Fibroblast of skin of scalp (primary cell): Measurements from ENCODE around the gene ZNF396. TPM values are rescaled to one million over a fixed set of nuclear protein-coding genes. Genes with fewer than 3 reads are reported as not detected.

Source experiments
- DNase-seq: peaks from one replicate; pipeline ENCODE4 v3.0.0-alpha.2; 2013
- polyA plus RNA-seq, 2 experiments: library from polyadenylated mRNA; unstranded; fragments of 120-200 nt; gene quantifications; one replicate each; pipeline ENCODE4 v1.2.1, GENCODE V29; 2013; ENCODE audit not compliant: insufficient read length in 2 of 2

The ZNF396 gene
- 0.39 TPM for polyA plus RNA-seq (2013, experiment 1 of 2; ENCODE audit: insufficient read length)
- 0.60 TPM for polyA plus RNA-seq (2013, experiment 2 of 2; ENCODE audit: insufficient read length)

GRCh38 chr18:35376742-35377695 is at the start of gene ZNF396:
ZNF396 (minus strand) TSS chr18:35377337; CDS start chr18:35374292, 3,045 bp downstream.
- peak; percentile 57 for DNase-seq

DNA sequence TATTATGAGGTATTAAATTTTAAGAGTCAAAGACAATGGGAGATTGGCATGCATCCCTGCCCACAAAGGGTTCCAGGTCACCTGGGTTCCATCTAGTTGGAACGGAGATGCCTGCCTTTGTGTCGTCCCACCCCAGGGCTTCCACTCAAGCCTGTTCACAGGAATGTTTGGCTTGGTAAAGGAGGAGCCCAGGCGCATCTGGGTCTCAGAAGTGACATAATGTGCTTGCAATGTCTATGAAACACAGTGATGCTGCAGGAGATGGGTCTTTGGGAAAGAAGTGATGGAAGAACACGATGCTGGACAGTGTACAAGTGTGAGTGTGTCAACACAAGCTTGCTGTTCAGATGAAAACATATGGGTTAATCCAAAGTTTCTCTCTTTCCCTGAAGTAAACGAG is 49.6 kb upstream of the ZNF396 start:
- DNase-seq = peak; percentile 64

DNA sequence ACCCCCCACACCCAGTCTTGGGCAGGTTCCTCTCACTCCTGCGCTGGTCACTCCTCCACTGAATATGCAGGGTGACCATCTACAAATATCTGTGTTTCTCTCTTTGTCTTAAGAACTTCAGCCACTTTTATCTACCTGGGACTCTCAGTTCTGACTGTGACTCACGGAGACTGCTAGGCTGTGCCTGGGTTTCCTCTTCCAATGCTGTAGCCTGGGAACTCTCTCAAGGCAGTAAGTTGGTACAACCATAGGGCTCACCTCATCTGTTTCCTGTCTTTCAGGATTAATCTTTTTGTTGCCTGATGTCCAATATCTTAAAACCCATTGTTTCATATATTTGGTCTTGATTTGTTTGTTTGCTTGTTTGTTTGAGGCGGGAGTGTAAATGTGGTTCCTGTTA is 47.2 kb upstream of the ZNF396 start:
- no peak for DNase-seq

- DNase-seq = no peak
Measured at GRCh38 chr18:35422237-35422636, 45.1 kb upstream of the ZNF396 start.

GRCh38 chr18:35418610-35419009 is 41.5 kb upstream of the ZNF396 start:
- no peak for DNase-seq

DNA sequence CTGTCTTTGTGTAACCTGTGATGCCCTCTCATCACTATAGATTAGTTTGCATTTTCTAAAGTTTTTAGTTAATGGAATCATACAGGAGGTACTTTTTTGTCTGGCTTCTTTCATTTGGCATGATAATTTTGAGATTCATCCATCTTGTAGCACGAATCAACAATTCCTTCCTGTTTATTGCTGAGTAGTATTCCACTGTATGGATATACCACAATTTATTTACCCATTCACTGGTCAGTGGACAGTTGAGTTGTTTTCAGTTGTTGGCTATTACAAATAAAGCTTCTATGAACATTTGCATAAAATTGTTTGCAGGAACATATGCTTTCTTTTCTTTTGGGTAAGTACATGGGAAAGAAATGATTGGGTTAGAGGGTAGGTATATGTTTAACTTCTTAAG is 40.1 kb upstream of the ZNF396 start:
- no peak for DNase-seq

- DNase-seq = peak; percentile 47
Measured at GRCh38 chr18:35415511-35416073, 38.5 kb upstream of the ZNF396 start.

DNA sequence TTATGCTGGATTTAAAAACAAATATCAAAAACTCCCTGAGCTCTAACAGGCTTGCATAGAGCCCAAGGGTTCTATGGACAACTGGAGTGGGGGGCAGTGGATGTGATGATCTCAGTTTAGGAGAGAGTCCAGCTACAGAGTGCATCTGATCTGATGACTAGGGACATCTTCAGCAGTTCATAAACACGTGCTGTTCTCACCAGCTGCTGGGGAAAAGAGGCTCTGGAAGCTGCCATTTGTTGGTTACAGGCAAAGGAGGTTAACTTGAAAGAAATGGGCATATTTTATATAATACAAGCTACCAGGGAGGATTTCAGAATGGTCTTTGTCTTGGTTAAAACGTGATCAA is 36.0 kb upstream of the ZNF396 start:
- no peak for DNase-seq

DNA sequence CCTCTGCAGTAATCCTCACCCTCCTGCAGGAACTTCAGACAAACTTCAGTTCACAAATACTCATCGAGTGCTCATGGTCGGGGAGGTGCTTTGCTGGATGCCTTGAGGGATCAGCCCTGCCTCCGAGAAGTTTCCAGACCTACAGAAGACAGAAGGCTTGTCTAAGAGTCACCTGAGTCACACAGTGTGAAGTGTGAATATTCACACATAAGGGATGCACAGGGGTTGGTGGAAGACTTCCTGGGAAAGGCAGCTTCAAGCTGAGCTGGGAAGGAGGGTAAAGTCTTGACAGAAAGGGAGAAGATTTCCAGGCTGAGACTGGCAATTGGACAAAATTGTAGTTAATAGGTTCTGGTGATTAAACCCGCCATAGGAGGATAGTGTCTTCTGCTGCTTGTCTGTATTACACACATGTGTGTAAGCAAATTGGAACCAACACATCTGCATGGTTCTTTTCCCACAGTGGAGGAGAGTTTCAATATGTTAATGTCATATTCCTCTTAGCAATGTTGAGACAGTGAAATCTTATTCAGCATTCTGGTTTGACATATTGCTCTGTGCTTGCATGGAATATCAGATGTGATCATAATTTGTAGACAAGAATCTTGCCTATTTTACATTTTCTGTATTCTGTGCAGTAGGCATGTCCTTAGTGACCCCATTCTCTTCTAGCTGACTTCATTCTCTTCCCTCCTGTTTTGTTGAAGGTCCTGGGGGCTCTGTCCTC is 34.7 kb upstream of the ZNF396 start:
- no peak for DNase-seq

GRCh38 chr18:35410561-35410960 is 33.4 kb upstream of the ZNF396 start:
- DNase-seq = no peak

GRCh38 chr18:35409911-35410310 is 32.8 kb upstream of the ZNF396 start:
- no peak for DNase-seq

GRCh38 chr18:35408843-35409261 is 31.7 kb upstream of the ZNF396 start:
- no peak for DNase-seq

GRCh38 chr18:35407871-35408481 is 30.8 kb upstream of the ZNF396 start:
- peak; percentile 86 for DNase-seq

DNA sequence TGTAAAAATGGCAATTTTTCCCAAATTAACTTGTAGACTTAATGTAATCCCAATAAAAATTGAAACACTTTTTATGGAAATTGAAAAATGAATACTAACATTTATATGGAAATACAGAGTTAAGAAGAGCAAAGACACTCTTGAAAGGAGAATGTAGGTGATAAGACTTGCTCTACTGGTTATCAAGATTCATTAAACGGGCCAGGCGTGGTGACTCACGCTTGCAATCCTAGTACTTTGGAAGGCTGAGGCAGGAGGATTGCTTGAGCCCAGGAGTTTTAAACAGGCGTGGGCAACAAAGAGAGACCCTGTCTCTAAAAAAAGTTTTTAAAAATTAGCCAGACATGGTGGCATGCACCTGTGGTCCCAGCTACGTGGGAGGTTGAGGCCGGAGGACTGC is 29.5 kb upstream of the ZNF396 start:
- no peak for DNase-seq

GRCh38 chr18:35397976-35398375 is 20.8 kb upstream of the ZNF396 start:
- DNase-seq = no peak

- no peak for DNase-seq
Measured at GRCh38 chr18:35393716-35394115, 16.6 kb upstream of the ZNF396 start.

DNA sequence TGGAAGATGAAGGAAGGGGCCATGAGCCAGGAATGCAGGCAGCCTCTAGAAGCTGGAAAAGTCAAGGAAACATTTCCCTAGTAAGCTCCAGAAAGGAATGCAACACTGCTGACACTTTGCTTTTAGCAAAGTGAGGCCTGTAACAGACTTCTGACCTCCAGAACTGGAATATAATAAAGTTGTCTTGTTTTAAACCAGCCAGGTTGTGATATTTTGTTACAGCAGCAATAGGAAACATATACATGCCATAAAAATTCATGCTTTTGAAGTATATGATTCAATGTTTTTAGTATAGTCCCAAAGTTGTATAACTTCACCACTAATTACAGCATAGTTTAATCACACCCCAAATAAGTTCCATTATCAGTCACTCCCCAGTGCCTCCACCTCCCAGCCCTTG is 15.2 kb upstream of the ZNF396 start:
- no peak for DNase-seq

- peak; percentile 46 for DNase-seq
Measured at GRCh38 chr18:35390951-35391700, 14.0 kb upstream of the ZNF396 start.

DNA sequence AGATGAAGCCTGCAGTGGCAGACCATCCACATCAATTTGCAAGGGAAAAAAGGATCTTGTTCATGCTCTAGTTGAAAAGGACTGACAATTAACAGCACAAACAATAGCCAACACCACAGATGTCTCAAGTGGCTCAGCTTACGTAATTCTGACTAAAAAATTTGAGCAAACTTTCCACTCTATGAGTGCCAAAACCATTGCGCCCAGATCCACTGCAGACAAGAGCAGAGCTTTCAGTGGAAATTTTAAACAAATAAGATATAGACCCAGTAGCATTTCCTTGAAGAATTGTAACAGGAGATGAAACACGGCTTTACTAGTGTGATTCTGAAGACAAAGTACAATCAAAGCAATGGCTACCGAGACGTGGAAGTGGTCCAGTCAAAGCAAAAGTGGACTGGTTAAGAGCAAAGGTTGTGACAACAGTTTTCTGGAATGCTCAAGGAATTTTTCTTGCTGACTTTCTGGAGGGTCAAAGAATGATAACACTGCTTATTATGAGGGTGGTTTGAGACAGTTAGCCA is 12.0 kb upstream of the ZNF396 start:
- DNase-seq = peak; percentile 80

- DNase-seq = peak; percentile 58
Measured at GRCh38 chr18:35387152-35387571, 10.0 kb upstream of the ZNF396 start.

GRCh38 chr18:35386600-35387100 is 9.5 kb upstream of the ZNF396 start:
- peak; percentile 83 for DNase-seq

DNA sequence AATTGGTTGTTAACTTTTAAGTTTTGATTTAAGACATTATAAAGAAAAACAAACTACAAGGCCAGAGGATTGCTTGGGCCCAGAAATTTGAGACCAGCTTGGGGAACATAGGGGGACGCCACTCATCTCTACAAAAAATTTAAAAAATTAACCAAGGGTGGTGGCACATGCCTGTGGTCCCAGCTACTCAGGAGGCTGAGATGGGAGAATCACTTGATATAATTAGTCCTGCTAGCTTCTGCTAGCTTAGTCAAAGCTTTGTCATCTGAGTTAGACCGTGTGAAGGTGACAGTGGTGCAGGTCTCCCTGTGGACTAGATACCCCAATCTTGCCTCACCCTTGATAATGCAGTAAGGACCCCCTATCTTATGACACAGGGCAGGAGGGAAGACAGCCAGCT is 6.0 kb upstream of the ZNF396 start:
- DNase-seq = no peak
